ENCODE data around the gene SNAP47. TPM values are rescaled to one million over a fixed set of nuclear protein-coding genes. Genes with fewer than 3 reads are reported as not detected.
"Not testable (repeated sequence)": the region's sequence is repeated elsewhere in the genome, so short reads cannot be mapped to it uniquely, and the experiment has no call there.

Gene SNAP47
- 10 to 100 TPM; 23.7 to 63.2 (median 31.2) TPM for total RNA-seq

GRCh38 chr1:227734856-227735538, at the start of gene SNAP47, which contains the start of gene JMJD4:
Gene SNAP47 (plus strand): TSS chr1:227735435. CDS start chr1:227747737, 12,302 bp downstream.
Gene JMJD4 (minus strand): TSS chr1:227735302. CDS start chr1:227735273, 29 bp downstream.
- ATAC-seq (ENCODE audit: low FRiP score) (peak; percentile 94), DNase-seq (ENCODE audit: low spot score) (peak; percentile 64)
- no peak for TF ChIP-seq CTCF (IDR thresholded peaks at IDR 0.05)

- ATAC-seq (ENCODE audit: low FRiP score) = no peak
- TF ChIP-seq CTCF (IDR thresholded peaks at IDR 0.05) = no peak
Measured at GRCh38 chr1:227685807-227686206, 49.4 kb upstream of the SNAP47 start.

GRCh38 chr1:227697321-227697864, 37.8 kb upstream of the SNAP47 start:
- no peak for TF ChIP-seq CTCF (IDR thresholded peaks at IDR 0.05)
- DNase-seq (ENCODE audit: low spot score) (no peak), ATAC-seq (ENCODE audit: low FRiP score) (no peak)

More at GRCh38 chr1:227685807-227686206, 49.4 kb upstream of the SNAP47 start:
- no peak for DNase-seq (ENCODE audit: low spot score)

- ATAC-seq (ENCODE audit: low FRiP score) = not testable (repeated sequence)
Measured at GRCh38 chr1:227701631-227702030, 33.6 kb upstream of the SNAP47 start.

GRCh38 chr1:227707846-227708245, 27.4 kb upstream of the SNAP47 start:
- no peak for TF ChIP-seq CTCF (IDR thresholded peaks at IDR 0.05)
- no peak for ATAC-seq (ENCODE audit: low FRiP score)
- no peak for DNase-seq (ENCODE audit: low spot score)

More at GRCh38 chr1:227701631-227702030, 33.6 kb upstream of the SNAP47 start:
- DNase-seq (ENCODE audit: low spot score) = not testable (repeated sequence)

- no peak for TF ChIP-seq CTCF (IDR thresholded peaks at IDR 0.05)
- ATAC-seq (ENCODE audit: low FRiP score) (no peak), DNase-seq (ENCODE audit: low spot score) (no peak)
Measured at GRCh38 chr1:227709451-227709850, 25.8 kb upstream of the SNAP47 start.

GRCh38 chr1:227710474-227710873, 24.8 kb upstream of the SNAP47 start:
- DNase-seq (ENCODE audit: low spot score); ATAC-seq (ENCODE audit: low FRiP score): not testable (repeated sequence)

- TF ChIP-seq CTCF (IDR thresholded peaks at IDR 0.05) = no peak
- DNase-seq (ENCODE audit: low spot score) (no peak), ATAC-seq (ENCODE audit: low FRiP score) (no peak)
Measured at GRCh38 chr1:227712648-227713047, 22.6 kb upstream of the SNAP47 start.
